HEK293 (cell line): ENCODE data around the gene ZIC5.

Experiments
- AEBP2 ChIP-seq: fragments of 450-650 bp; formaldehyde crosslinking; IDR thresholded peaks from 2 replicates; pipeline ENCODE4 v1.5.1; 2016; ENCODE audit warnings: missing biosample characterization, missing genetic modification characterization, borderline replicate concordance
- CTCF ChIP-seq: fragments of 450-650 bp; formaldehyde crosslinking; IDR thresholded peaks from 2 replicates; pipeline ENCODE4 v1.5.1; 2016; ENCODE audit warnings: missing biosample characterization, missing genetic modification characterization
- GFI1B ChIP-seq: fragments of 450-650 bp; formaldehyde crosslinking; IDR thresholded peaks from 2 replicates; pipeline ENCODE4 v1.5.1; 2016; ENCODE audit warnings: missing biosample characterization, missing genetic modification characterization
- GLIS1 ChIP-seq: fragments of 450-650 bp; formaldehyde crosslinking; IDR thresholded peaks from 2 replicates; pipeline ENCODE4 v1.5.1; 2016; ENCODE audit warnings: missing biosample characterization, missing genetic modification characterization
- PRDM6 ChIP-seq: fragments of 450-650 bp; formaldehyde crosslinking; IDR thresholded peaks from 2 replicates; pipeline ENCODE4 v1.5.1; 2017; ENCODE audit warnings: missing biosample characterization, missing genetic modification characterization
- REPIN1 ChIP-seq: fragments of 450-650 bp; formaldehyde crosslinking; IDR thresholded peaks from 2 replicates; pipeline ENCODE4 v1.5.1; 2017; ENCODE audit warnings: missing biosample characterization, missing genetic modification characterization, low read depth
- SP3 ChIP-seq: fragments of 450-650 bp; formaldehyde crosslinking; IDR thresholded peaks from 2 replicates; pipeline ENCODE4 v1.5.1; 2016; ENCODE audit warnings: missing biosample characterization, missing genetic modification characterization
- TRIM28 ChIP-seq: IDR thresholded peaks from 2 replicates; pipeline ENCODE4 v1.6.1; 2011; ENCODE audit warnings: low read length, control low read depth, borderline replicate concordance
- YY2 ChIP-seq: fragments of 450-650 bp; formaldehyde crosslinking; IDR thresholded peaks from 2 replicates; pipeline ENCODE4 v1.5.1; 2016; ENCODE audit warnings: missing biosample characterization, missing genetic modification characterization
- ZBTB21 ChIP-seq: fragments of 450-650 bp; formaldehyde crosslinking; IDR thresholded peaks from 2 replicates; pipeline ENCODE4 v1.5.1; 2017; ENCODE audit warnings: missing biosample characterization, missing genetic modification characterization
- ZBTB7A ChIP-seq: fragments of 450-650 bp; formaldehyde crosslinking; IDR thresholded peaks from 2 replicates; pipeline ENCODE4 v1.5.1; 2016; ENCODE audit warnings: low read depth, missing biosample characterization, missing genetic modification characterization
- ZIC2 ChIP-seq: fragments of 450-650 bp; formaldehyde crosslinking; IDR thresholded peaks from 2 replicates; pipeline ENCODE4 v1.5.1; 2016; ENCODE audit warnings: missing biosample characterization, missing genetic modification characterization
- ZNF10 ChIP-seq: fragments of 450-650 bp; formaldehyde crosslinking; IDR thresholded peaks from 2 replicates; pipeline ENCODE4 v1.5.1; 2017; ENCODE audit warnings: missing biosample characterization, missing genetic modification characterization
- ZNF146 ChIP-seq: fragments of 450-650 bp; formaldehyde crosslinking; IDR thresholded peaks from 2 replicates; pipeline ENCODE4 v1.5.1; 2016; ENCODE audit warnings: missing biosample characterization, missing genetic modification characterization
- ZNF174 ChIP-seq: fragments of 450-650 bp; formaldehyde crosslinking; IDR thresholded peaks from 2 replicates; pipeline ENCODE4 v1.5.0; 2017; ENCODE audit warnings: missing biosample characterization, mild to moderate bottlenecking, missing genetic modification characterization
- ZNF19 ChIP-seq: fragments of 450-650 bp; formaldehyde crosslinking; IDR thresholded peaks from 2 replicates; pipeline ENCODE4; 2016; ENCODE audit warnings: missing biosample characterization, missing genetic modification characterization, low read depth
- ZNF24 ChIP-seq: fragments of 450-650 bp; formaldehyde crosslinking; IDR thresholded peaks from 2 replicates; pipeline ENCODE4 v1.5.1; 2016; ENCODE audit warnings: missing biosample characterization, missing genetic modification characterization
- ZNF362 ChIP-seq: fragments of 450-650 bp; formaldehyde crosslinking; IDR thresholded peaks from 2 replicates; pipeline ENCODE4 v1.5.1; 2016; ENCODE audit warnings: missing biosample characterization, missing genetic modification characterization
- ZNF404 ChIP-seq: fragments of 450-650 bp; formaldehyde crosslinking; IDR thresholded peaks from 2 replicates; pipeline ENCODE4 v1.5.1; 2017; ENCODE audit warnings: missing biosample characterization, missing genetic modification characterization
- ZNF514 ChIP-seq: fragments of 450-650 bp; formaldehyde crosslinking; IDR thresholded peaks from 2 replicates; pipeline ENCODE4 v1.5.1; 2016; ENCODE audit warnings: missing biosample characterization, missing genetic modification characterization
- ZNF549 ChIP-seq: fragments of 450-650 bp; IDR thresholded peaks from 2 replicates; pipeline ENCODE4 v1.5.1; 2018; ENCODE audit warnings: missing biosample characterization, missing genetic modification characterization, mild to moderate bottlenecking, inconsistent platforms, moderate library complexity
- ZNF585B ChIP-seq: fragments of 450-650 bp; formaldehyde crosslinking; IDR thresholded peaks from 2 replicates; pipeline ENCODE4 v1.5.1; 2016; ENCODE audit warnings: missing biosample characterization, missing genetic modification characterization
- ZNF626 ChIP-seq: fragments of 450-650 bp; sonication (Bioruptor Pico); formaldehyde crosslinking; IDR thresholded peaks from 2 replicates; pipeline ENCODE4 v1.5.1; 2018; ENCODE audit warnings: missing biosample characterization, missing genetic modification characterization, inconsistent platforms
- ZNF768 ChIP-seq: fragments of 450-650 bp; formaldehyde crosslinking; IDR thresholded peaks from 2 replicates; pipeline ENCODE4 v1.5.1; 2018; ENCODE audit warnings: missing biosample characterization, mild to moderate bottlenecking, missing genetic modification characterization
- ZNF843 ChIP-seq: fragments of 450-650 bp; formaldehyde crosslinking; IDR thresholded peaks from 2 replicates; pipeline ENCODE4 v1.5.1; 2016; ENCODE audit warnings: missing biosample characterization, missing genetic modification characterization
- ZSCAN16 ChIP-seq: fragments of 450-650 bp; formaldehyde crosslinking; IDR thresholded peaks from 2 replicates; pipeline ENCODE4 v1.5.1; 2016; ENCODE audit warnings: missing biosample characterization, missing genetic modification characterization
- TF ChIP-seq, protein P1 (sequence below): fragments of 450-650 bp; IDR thresholded peaks from 2 replicates; pipeline ENCODE4 v1.5.1; 2018; ENCODE audit warnings: missing biosample characterization, mild to moderate bottlenecking, missing genetic modification characterization
- TF ChIP-seq, protein P2 (sequence below): fragments of 450-650 bp; formaldehyde crosslinking; IDR thresholded peaks from 2 replicates; pipeline ENCODE4 v1.5.1; 2016; ENCODE audit warnings: missing biosample characterization, missing genetic modification characterization
- TF ChIP-seq, protein P3 (sequence below): fragments of 450-650 bp; formaldehyde crosslinking; IDR thresholded peaks from 2 replicates; pipeline ENCODE4 v1.5.1; 2016; ENCODE audit warnings: missing biosample characterization, missing genetic modification characterization, borderline replicate concordance

Gene ZIC5

DNA sequence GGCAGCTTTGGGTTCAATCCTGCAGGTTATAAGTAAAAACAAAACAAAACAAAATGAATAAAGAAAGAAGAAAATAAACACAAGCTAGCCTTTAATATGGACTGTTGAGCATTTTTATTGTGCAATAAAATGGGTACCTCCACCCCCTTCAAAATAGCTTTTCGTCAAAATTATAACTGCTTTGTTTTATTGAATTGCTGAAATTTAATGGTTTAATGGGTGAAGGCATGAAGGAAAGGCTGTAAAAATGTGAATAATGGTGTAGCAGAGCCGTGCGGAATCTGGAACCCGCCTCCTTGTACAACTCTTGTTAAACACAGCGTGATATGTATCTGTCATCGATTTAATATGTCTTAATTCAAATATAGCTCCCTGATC, 2.2 kb upstream of the ZIC5 start (continued):
- TF ChIP-seq ZNF626 (tag by site-specific recombination) (no peak), ZSCAN16 (tag by site-specific recombination) (no peak), ZNF174 (tag by site-specific recombination) (no peak), ZNF146 (tag by site-specific recombination) (no peak), ZNF362 (no peak), SP3 (tag by site-specific recombination) (no peak), ZNF514 (no peak), ZNF585B (no peak), REPIN1 (tag by site-specific recombination) (no peak), GFI1B (tag by site-specific recombination) (no peak), ZNF549 (tag by site-specific recombination) (no peak), ZIC2 (tag by site-specific recombination) (no peak), CTCF (tag by site-specific recombination) (no peak), ZBTB7A (tag by site-specific recombination) (no peak), ZNF843 (tag by site-specific recombination) (peak; percentile 93), ZNF10 (no peak), AEBP2 (tag by site-specific recombination) (no peak), YY2 (no peak), GLIS1 (tag by site-specific recombination) (no peak), ZBTB21 (tag by site-specific recombination) (no peak), ZNF768 (tag by site-specific recombination) (no peak), ZNF404 (tag by site-specific recombination) (no peak), ZNF24 (no peak), PRDM6 (tag by site-specific recombination) (peak; percentile 100), ZNF19 (no peak), TRIM28 (no peak)
- TF ChIP-seq, protein P1, sequence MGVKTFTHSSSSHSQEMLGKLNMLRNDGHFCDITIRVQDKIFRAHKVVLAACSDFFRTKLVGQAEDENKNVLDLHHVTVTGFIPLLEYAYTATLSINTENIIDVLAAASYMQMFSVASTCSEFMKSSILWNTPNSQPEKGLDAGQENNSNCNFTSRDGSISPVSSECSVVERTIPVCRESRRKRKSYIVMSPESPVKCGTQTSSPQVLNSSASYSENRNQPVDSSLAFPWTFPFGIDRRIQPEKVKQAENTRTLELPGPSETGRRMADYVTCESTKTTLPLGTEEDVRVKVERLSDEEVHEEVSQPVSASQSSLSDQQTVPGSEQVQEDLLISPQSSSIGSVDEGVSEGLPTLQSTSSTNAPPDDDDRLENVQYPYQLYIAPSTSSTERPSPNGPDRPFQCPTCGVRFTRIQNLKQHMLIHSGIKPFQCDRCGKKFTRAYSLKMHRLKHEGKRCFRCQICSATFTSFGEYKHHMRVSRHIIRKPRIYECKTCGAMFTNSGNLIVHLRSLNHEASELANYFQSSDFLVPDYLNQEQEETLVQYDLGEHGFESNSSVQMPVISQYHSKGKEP (tag by site-specific recombination) = no peak; the same call in 1 of the 2 replicates
- TF ChIP-seq, protein P2, sequence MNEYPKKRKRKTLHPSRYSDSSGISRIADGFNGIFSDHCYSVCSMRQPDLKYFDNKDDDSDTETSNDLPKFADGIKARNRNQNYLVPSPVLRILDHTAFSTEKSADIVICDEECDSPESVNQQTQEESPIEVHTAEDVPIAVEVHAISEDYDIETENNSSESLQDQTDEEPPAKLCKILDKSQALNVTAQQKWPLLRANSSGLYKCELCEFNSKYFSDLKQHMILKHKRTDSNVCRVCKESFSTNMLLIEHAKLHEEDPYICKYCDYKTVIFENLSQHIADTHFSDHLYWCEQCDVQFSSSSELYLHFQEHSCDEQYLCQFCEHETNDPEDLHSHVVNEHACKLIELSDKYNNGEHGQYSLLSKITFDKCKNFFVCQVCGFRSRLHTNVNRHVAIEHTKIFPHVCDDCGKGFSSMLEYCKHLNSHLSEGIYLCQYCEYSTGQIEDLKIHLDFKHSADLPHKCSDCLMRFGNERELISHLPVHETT (tag by site-specific recombination) = no peak
- TF ChIP-seq, protein P3, sequence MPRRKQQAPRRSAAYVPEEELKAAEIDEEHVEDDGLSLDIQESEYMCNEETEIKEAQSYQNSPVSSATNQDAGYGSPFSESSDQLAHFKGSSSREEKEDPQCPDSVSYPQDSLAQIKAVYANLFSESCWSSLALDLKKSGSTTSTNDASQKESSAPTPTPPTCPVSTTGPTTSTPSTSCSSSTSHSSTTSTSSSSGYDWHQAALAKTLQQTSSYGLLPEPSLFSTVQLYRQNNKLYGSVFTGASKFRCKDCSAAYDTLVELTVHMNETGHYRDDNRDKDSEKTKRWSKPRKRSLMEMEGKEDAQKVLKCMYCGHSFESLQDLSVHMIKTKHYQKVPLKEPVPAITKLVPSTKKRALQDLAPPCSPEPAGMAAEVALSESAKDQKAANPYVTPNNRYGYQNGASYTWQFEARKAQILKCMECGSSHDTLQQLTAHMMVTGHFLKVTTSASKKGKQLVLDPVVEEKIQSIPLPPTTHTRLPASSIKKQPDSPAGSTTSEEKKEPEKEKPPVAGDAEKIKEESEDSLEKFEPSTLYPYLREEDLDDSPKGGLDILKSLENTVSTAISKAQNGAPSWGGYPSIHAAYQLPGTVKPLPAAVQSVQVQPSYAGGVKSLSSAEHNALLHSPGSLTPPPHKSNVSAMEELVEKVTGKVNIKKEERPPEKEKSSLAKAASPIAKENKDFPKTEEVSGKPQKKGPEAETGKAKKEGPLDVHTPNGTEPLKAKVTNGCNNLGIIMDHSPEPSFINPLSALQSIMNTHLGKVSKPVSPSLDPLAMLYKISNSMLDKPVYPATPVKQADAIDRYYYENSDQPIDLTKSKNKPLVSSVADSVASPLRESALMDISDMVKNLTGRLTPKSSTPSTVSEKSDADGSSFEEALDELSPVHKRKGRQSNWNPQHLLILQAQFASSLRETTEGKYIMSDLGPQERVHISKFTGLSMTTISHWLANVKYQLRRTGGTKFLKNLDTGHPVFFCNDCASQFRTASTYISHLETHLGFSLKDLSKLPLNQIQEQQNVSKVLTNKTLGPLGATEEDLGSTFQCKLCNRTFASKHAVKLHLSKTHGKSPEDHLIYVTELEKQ (tag by site-specific recombination) = no peak
